GM23338 (cell line): ENCODE measurements around the gene ZNF804A. TPM values are rescaled to one million over a fixed set of nuclear protein-coding genes. Genes with fewer than 3 reads are reported as not detected.

Experiments
- ATAC-seq: fragments of 200-7000 bp; cut with Tn5 transposase; 3 replicates; pipeline ENCODE4 v1.9.1; 2020
- DNase-seq: peaks from one replicate; pipeline ENCODE4 v3.0.0-alpha.2; 2015; ENCODE audit warnings: low spot score
- H2AFZ ChIP-seq: fragments of 200-600 bp; sonication (generic); 2 replicates; pipeline ENCODE4 v1.8.0; 2016; ENCODE audit warnings: antibody characterized with exemption, mild to moderate bottlenecking, moderate library complexity
- H3F3A ChIP-seq: fragments of 200-600 bp; sonication (generic); replicated peaks from 2 replicates; pipeline ENCODE4 v1.8.0; 2017; ENCODE audit warnings: antibody characterized with exemption, mixed run types, low read depth
- H3K27ac ChIP-seq: fragments of 200-600 bp; sonication (generic); 2 replicates; pipeline ENCODE4 v1.6.1; 2016; ENCODE audit warnings: low read depth
- H3K27me3 ChIP-seq: fragments of 200-600 bp; sonication (generic); 2 replicates; pipeline ENCODE4 v1.8.0; 2016; ENCODE audit warnings: mild to moderate bottlenecking, mixed run types, moderate library complexity; ENCODE audit not compliant: insufficient read depth
- H3K36me3 ChIP-seq: fragments of 200-600 bp; sonication (generic); 2 replicates; pipeline ENCODE4 v1.8.0; 2016; ENCODE audit warnings: mild to moderate bottlenecking; ENCODE audit not compliant: insufficient read depth
- H3K4me1 ChIP-seq: fragments of 200-600 bp; sonication (generic); 2 replicates; pipeline ENCODE4 v1.8.0; 2016; ENCODE audit warnings: mild to moderate bottlenecking, moderate library complexity; ENCODE audit not compliant: insufficient read depth
- H3K4me2 ChIP-seq: fragments of 200-600 bp; sonication (generic); 2 replicates; pipeline ENCODE4 v1.7.1; 2017; ENCODE audit warnings: mixed run types
- H3K4me3 ChIP-seq: fragments of 200-600 bp; sonication (generic); 2 replicates; pipeline ENCODE4 v1.6.1; 2016; ENCODE audit warnings: mixed run types
- H3K79me2 ChIP-seq: fragments of 200-600 bp; sonication (generic); replicated peaks from 2 replicates; pipeline ENCODE4 v1.8.0; 2017; ENCODE audit warnings: mild to moderate bottlenecking; ENCODE audit not compliant: insufficient read depth
- H3K9me2 ChIP-seq: fragments of 200-600 bp; sonication (generic); 2 replicates; pipeline ENCODE4 v1.8.0; 2017; ENCODE audit not compliant: insufficient read depth
- H4K20me1 ChIP-seq: fragments of 200-600 bp; sonication (generic); replicated peaks from 2 replicates; pipeline ENCODE4 v1.8.0; 2017; ENCODE audit warnings: mild to moderate bottlenecking; ENCODE audit not compliant: insufficient read depth
- H3K27ac Mint-ChIP-seq: 2 replicates; pipeline ENCODE4 v1.8.0; 2020; ENCODE audit warnings: inconsistent platforms, mild to moderate bottlenecking, moderate library complexity, mixed read lengths
- H3K27me3 Mint-ChIP-seq: 3 replicates; pipeline ENCODE4 v1.8.0; 2022; ENCODE audit warnings: low read depth, mild to moderate bottlenecking, moderate library complexity, mixed read lengths, inconsistent platforms; ENCODE audit not compliant: insufficient read depth, poor library complexity
- H3K36me3 Mint-ChIP-seq: 3 replicates; pipeline ENCODE4 v1.8.0; 2021; ENCODE audit warnings: low read depth, mild to moderate bottlenecking, inconsistent platforms, moderate library complexity, mixed read lengths
- H3K4me1 Mint-ChIP-seq: 3 replicates; pipeline ENCODE4 v1.8.0; 2020; ENCODE audit warnings: mild to moderate bottlenecking, inconsistent platforms, mixed read lengths
- H3K4me3 Mint-ChIP-seq: 3 replicates; pipeline ENCODE4 v1.8.0; 2021; ENCODE audit warnings: moderate library complexity, mild to moderate bottlenecking, inconsistent platforms, mixed read lengths
- H3K9me3 Mint-ChIP-seq: 3 replicates; pipeline ENCODE4 v1.8.0; 2020; ENCODE audit warnings: moderate library complexity, mild to moderate bottlenecking, inconsistent platforms, mixed read lengths
- JUNB ChIP-seq: IDR thresholded peaks from one replicate; pipeline ENCODE4 v1.6.1; 2016; ENCODE audit warnings: antibody characterized with exemption; ENCODE audit not compliant: unreplicated experiment
- polyA plus RNA-seq: library from polyadenylated mRNA; unstranded; fragments of >200 nt; fragmentation: Nextera tagmentation; extraction: Ambion mirVana; gene quantifications from 2 replicates; pipeline ENCODE4 v1.2.1, GENCODE V29; 2016
- total RNA-seq: library from RNA; depleted of rRNA; stranded (reverse); fragments of >200 nt; shearing (Covaris generic); gene quantifications from 2 replicates; pipeline ENCODE4 v1.2.3, GENCODE V29; 2014
- TF ChIP-seq, protein P1 (sequence below): IDR thresholded peaks from one replicate; pipeline ENCODE4 v1.6.1; 2018; ENCODE audit warnings: antibody characterized with exemption; ENCODE audit not compliant: unreplicated experiment
- TF ChIP-seq, protein P2 (sequence below): fragments of 250-450 bp; sonication (Bioruptor Pico); IDR thresholded peaks from 2 replicates; pipeline ENCODE4 v1.5.0; 2020; ENCODE audit warnings: mild to moderate bottlenecking, moderate library complexity

The ZNF804A gene
- total and polyA plus RNA-seq, 2 experiments from 2014 or later: not detected

DNA sequence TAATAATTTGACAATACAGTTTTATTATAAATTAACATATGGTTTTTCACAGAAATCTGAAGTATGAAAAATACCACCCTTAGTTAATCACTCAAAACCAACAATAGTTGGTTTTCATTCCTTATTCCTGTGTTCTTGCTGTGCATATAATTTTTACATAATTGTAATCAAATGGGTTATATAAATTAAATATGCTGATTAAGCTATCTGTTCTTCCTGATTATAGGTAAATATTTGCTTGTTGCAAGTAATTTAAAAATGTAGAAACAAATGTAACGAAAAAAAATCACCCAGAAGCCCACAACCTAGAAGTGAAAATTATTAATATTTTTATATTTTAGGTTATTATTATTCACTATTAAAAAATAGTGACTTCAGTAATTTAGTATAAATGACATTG is 98.3 kb downstream of the ZNF804A start:
- no peaks in the 10 kb centered on the region for H3K27me3 Mint-ChIP-seq
- no peaks in the 10 kb centered on the region for H3K4me1 ChIP-seq
- H3K36me3 ChIP-seq: no peaks in the 10 kb centered on the region
- no peak for ATAC-seq
- H3K27me3 ChIP-seq: no peaks in the 10 kb centered on the region
- H3K9me3 Mint-ChIP-seq: no peaks in the 10 kb centered on the region; the same call in 2 of the 3 replicates
- no peak overlapping the region for H3K4me2 ChIP-seq
- peaks cover 4% of the 10 kb centered on the region; the same call in 2 of the 3 replicates for H3K4me1 Mint-ChIP-seq
- H4K20me1 ChIP-seq: no peaks in the 10 kb centered on the region
- H3K79me2 ChIP-seq: no peaks in the 10 kb centered on the region
- H3F3A ChIP-seq: no peaks in the 10 kb centered on the region
- no peaks in the 10 kb centered on the region for H3K36me3 Mint-ChIP-seq
- no peak for DNase-seq
- H3K4me3 Mint-ChIP-seq: no peak overlapping the region
- H3K4me3 ChIP-seq: no peak overlapping the region
- H3K9me2 ChIP-seq: no peaks in the 10 kb centered on the region
- no peak overlapping the region for H3K27ac Mint-ChIP-seq
- TF ChIP-seq, protein P1, sequence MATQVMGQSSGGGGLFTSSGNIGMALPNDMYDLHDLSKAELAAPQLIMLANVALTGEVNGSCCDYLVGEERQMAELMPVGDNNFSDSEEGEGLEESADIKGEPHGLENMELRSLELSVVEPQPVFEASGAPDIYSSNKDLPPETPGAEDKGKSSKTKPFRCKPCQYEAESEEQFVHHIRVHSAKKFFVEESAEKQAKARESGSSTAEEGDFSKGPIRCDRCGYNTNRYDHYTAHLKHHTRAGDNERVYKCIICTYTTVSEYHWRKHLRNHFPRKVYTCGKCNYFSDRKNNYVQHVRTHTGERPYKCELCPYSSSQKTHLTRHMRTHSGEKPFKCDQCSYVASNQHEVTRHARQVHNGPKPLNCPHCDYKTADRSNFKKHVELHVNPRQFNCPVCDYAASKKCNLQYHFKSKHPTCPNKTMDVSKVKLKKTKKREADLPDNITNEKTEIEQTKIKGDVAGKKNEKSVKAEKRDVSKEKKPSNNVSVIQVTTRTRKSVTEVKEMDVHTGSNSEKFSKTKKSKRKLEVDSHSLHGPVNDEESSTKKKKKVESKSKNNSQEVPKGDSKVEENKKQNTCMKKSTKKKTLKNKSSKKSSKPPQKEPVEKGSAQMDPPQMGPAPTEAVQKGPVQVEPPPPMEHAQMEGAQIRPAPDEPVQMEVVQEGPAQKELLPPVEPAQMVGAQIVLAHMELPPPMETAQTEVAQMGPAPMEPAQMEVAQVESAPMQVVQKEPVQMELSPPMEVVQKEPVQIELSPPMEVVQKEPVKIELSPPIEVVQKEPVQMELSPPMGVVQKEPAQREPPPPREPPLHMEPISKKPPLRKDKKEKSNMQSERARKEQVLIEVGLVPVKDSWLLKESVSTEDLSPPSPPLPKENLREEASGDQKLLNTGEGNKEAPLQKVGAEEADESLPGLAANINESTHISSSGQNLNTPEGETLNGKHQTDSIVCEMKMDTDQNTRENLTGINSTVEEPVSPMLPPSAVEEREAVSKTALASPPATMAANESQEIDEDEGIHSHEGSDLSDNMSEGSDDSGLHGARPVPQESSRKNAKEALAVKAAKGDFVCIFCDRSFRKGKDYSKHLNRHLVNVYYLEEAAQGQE: no peak
- TF ChIP-seq, protein P2, sequence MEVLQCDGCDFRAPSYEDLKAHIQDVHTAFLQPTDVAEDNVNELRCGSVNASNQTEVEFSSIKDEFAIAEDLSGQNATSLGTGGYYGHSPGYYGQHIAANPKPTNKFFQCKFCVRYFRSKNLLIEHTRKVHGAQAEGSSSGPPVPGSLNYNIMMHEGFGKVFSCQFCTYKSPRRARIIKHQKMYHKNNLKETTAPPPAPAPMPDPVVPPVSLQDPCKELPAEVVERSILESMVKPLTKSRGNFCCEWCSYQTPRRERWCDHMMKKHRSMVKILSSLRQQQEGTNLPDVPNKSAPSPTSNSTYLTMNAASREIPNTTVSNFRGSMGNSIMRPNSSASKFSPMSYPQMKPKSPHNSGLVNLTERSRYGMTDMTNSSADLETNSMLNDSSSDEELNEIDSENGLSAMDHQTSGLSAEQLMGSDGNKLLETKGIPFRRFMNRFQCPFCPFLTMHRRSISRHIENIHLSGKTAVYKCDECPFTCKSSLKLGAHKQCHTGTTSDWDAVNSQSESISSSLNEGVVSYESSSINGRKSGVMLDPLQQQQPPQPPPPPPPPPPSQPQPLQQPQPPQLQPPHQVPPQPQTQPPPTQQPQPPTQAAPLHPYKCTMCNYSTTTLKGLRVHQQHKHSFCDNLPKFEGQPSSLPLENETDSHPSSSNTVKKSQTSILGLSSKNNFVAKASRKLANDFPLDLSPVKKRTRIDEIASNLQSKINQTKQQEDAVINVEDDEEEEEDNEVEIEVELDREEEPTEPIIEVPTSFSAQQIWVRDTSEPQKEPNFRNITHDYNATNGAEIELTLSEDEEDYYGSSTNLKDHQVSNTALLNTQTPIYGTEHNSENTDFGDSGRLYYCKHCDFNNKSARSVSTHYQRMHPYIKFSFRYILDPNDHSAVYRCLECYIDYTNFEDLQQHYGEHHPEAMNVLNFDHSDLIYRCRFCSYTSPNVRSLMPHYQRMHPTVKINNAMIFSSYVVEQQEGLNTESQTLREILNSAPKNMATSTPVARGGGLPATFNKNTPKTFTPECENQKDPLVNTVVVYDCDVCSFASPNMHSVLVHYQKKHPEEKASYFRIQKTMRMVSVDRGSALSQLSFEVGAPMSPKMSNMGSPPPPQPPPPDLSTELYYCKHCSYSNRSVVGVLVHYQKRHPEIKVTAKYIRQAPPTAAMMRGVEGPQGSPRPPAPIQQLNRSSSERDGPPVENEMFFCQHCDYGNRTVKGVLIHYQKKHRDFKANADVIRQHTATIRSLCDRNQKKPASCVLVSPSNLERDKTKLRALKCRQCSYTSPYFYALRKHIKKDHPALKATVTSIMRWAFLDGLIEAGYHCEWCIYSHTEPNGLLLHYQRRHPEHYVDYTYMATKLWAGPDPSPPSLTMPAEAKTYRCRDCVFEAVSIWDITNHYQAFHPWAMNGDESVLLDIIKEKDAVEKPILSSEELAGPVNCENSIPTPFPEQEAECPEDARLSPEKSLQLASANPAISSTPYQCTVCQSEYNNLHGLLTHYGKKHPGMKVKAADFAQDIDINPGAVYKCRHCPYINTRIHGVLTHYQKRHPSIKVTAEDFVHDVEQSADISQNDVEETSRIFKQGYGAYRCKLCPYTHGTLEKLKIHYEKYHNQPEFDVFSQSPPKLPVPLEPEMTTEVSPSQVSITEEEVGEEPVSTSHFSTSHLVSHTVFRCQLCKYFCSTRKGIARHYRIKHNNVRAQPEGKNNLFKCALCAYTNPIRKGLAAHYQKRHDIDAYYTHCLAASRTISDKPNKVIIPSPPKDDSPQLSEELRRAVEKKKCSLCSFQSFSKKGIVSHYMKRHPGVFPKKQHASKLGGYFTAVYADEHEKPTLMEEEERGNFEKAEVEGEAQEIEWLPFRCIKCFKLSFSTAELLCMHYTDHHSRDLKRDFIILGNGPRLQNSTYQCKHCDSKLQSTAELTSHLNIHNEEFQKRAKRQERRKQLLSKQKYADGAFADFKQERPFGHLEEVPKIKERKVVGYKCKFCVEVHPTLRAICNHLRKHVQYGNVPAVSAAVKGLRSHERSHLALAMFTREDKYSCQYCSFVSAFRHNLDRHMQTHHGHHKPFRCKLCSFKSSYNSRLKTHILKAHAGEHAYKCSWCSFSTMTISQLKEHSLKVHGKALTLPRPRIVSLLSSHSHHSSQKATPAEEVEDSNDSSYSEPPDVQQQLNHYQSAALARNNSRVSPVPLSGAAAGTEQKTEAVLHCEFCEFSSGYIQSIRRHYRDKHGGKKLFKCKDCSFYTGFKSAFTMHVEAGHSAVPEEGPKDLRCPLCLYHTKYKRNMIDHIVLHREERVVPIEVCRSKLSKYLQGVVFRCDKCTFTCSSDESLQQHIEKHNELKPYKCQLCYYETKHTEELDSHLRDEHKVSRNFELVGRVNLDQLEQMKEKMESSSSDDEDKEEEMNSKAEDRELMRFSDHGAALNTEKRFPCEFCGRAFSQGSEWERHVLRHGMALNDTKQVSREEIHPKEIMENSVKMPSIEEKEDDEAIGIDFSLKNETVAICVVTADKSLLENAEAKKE (CRISPR knock-in tag): no peak
- no peak for TF ChIP-seq JUNB
- H2AFZ ChIP-seq: no peak overlapping the region
- H3K27ac ChIP-seq: no peak overlapping the region
